T-helper 1 cell treated with Interleukin-12 subunit alpha and Interleukin-12 subunit beta and Interleukin-4 antibody, amounts not matched to agents 30 ng/mL and 1 ng/mL, for 36 hours (primary cell): Measurements from ENCODE around the gene SLC25A20. TPM values are rescaled to one million over a fixed set of nuclear protein-coding genes. Genes with fewer than 3 reads are reported as not detected.

Source experiments
- intact Hi-C: fragments of 100-400 bp; cut with micrococcal nuclease; formaldehyde crosslinking; loops from one replicate; pipeline ENCODE4 v1.15.1; 2024
- total RNA-seq: library from RNA; stranded (reverse); gene quantifications from 2 replicates; pipeline ENCODE4 v1.2.3, GENCODE V29; 2022

SLC25A20 gene
- total RNA-seq, 1 donor from 2014 or later: 38.6 TPM

- intact Hi-C loops: loop anchor here (2.0 to 5.0 kb wide), 5 partner anchors 33 to 443 kb away; partner anchors contain the start of genes UQCRC1 and USP4
These were observed 591 bp upstream of the SLC25A20 start for GRCh38 chr3:48899273-48899672.

- intact Hi-C loops: loop anchor here (1.0 to 5.0 kb wide), 10 partner anchors 21 to 445 kb away; partner anchors contain the start of genes ARIH2, IP6K2, PRKAR2A and UQCRC1
These were observed 964 bp downstream of the SLC25A20 start for GRCh38 chr3:48897460-48898376.

GRCh38 chr3:48896936-48897335 is 1.7 kb downstream of the SLC25A20 start:
- intact Hi-C loops: loop anchor here (5.0 kb wide), 2 partner anchors 35 to 445 kb away; partner anchors contain the start of gene USP4

GRCh38 chr3:48894516-48894915 is 4.2 kb downstream of the SLC25A20 start:
- intact Hi-C loops: no loop called here

GRCh38 chr3:48891606-48892005 is 7.1 kb downstream of the SLC25A20 start:
- intact Hi-C loops: no loop called here

- intact Hi-C loops: no loop called here
These were observed 12.9 kb downstream of the SLC25A20 start for GRCh38 chr3:48885753-48886152.

- intact Hi-C loops: no loop called here
These were observed 17.0 kb downstream of the SLC25A20 start for GRCh38 chr3:48881652-48882114.

- intact Hi-C loops: no loop called here
These were observed 17.7 kb downstream of the SLC25A20 start for GRCh38 chr3:48881006-48881405.

GRCh38 chr3:48879994-48880377 is 18.7 kb downstream of the SLC25A20 start:
- intact Hi-C loops: no loop called here

- intact Hi-C loops: no loop called here
These were observed 19.2 kb downstream of the SLC25A20 start for GRCh38 chr3:48879307-48879993.

GRCh38 chr3:48877671-48878070 is 21.0 kb downstream of the SLC25A20 start:
- intact Hi-C loops: no loop called here

GRCh38 chr3:48863122-48863521 is 35.6 kb downstream of the SLC25A20 start:
- intact Hi-C loops: no loop called here

- intact Hi-C loops: no loop called here
These were observed 39.5 kb downstream of the SLC25A20 start for GRCh38 chr3:48859206-48859605.

- intact Hi-C loops: no loop called here
These were observed 40.0 kb downstream of the SLC25A20 start for GRCh38 chr3:48858709-48859108.

GRCh38 chr3:48857641-48858040 is 41.0 kb downstream of the SLC25A20 start:
- intact Hi-C loops: no loop called here

GRCh38 chr3:48856469-48856868 is 42.2 kb downstream of the SLC25A20 start:
- intact Hi-C loops: no loop called here

- intact Hi-C loops: no loop called here
These were observed 42.8 kb downstream of the SLC25A20 start for GRCh38 chr3:48855681-48856447.

GRCh38 chr3:48852151-48852550 is 46.5 kb downstream of the SLC25A20 start:
- intact Hi-C loops: no loop called here

- intact Hi-C loops: no loop called here
These were observed 47.3 kb downstream of the SLC25A20 start for GRCh38 chr3:48851407-48851806.

GRCh38 chr3:48848816-48849515 is 49.7 kb downstream of the SLC25A20 start:
- intact Hi-C loops: no loop called here
